T-helper 9 cell (primary cell): Measurements from ENCODE around the gene MTO1.
"Not testable (repeated sequence)": the region's sequence is repeated elsewhere in the genome, so short reads cannot be mapped to it uniquely, and the experiment has no call there.

Experiments used
- DNase-seq: peaks from one replicate; pipeline ENCODE4 v3.0.0-alpha.2; 2020

Gene MTO1

GRCh38 chr6:73534628-73535027 is 73.1 kb downstream of the MTO1 start:
- no peak for DNase-seq

- no peak for DNase-seq
Observed at GRCh38 chr6:73537677-73538076, 76.1 kb downstream of the MTO1 start.

DNA sequence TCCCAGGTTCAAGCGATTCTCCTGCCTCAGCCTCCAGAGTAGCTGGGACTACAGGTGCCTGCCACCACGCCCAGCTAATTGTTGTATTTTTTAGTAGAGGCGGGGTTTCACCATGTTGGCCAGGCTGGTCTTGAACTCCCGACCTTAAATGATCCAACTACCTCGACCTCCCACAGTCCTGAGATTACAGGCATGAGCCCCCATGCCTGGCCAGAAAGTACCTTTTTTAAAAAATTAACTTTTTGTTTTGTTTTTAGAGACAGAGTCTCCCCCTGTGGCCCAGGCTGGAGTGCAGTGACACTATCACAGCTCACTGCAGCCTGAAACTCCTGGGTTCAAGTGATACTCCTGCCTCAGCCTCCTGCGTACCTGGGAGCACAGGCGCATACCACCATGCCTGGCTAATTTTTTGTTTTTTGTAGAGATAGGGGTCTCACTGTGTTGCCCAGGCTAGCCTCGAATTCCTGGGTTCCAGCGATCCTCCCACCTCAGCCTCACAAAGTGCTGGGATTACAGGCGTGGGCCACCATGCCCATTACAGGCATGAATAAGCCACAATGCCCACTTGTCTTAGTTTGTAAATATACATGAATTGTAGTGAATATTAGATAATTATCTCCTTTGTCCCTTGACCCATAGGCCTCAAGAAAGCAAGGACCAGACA is 76.7 kb downstream of the MTO1 start:
- DNase-seq: no peak

GRCh38 chr6:73542481-73542880 is 80.9 kb downstream of the MTO1 start:
- DNase-seq: not testable (repeated sequence)

DNA sequence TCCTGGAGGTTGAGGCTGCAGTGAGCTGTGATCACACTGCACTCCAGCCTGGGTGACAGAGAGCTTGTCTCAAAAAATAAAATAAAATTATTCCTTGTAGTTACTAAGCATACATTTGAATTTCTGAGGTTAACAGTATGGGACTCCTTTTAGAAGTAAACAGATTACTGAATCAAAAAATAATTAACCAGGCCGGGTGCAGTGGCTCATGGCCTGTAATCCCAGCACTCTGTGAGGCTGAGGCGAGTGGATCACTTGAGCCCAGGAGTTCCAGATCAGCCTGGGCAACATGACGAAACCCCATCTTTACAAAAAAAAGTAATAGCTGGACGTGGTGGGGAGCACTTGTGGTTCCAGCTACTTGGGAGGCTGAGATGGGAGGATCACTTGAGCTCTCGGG is 81.4 kb downstream of the MTO1 start:
- DNase-seq: no peak

- DNase-seq: no peak
Observed at GRCh38 chr6:73547036-73547435, 85.5 kb downstream of the MTO1 start.

GRCh38 chr6:73548458-73549446 is 87.2 kb downstream of the MTO1 start:
- DNase-seq: no peak

DNA sequence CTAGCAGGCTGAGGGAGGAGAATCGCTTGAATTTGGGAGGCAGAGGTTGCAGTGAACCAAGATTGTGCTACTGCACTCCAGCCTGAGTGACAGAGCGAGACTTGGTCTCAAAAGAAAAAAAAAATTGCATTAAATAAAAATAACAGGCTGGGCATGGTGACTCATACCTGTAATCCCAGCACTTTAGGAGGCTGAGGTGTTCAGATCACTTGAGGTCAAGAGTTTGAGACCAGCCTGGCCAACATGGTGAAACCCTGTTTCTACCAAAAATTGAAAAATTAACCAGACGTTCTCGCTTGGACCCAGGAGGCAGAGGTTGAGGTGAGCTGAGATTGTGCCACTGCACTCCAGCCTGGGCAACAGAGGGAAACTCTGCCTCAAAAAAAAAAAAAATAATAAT is 89.6 kb downstream of the MTO1 start:
- DNase-seq: not testable (repeated sequence)

DNA sequence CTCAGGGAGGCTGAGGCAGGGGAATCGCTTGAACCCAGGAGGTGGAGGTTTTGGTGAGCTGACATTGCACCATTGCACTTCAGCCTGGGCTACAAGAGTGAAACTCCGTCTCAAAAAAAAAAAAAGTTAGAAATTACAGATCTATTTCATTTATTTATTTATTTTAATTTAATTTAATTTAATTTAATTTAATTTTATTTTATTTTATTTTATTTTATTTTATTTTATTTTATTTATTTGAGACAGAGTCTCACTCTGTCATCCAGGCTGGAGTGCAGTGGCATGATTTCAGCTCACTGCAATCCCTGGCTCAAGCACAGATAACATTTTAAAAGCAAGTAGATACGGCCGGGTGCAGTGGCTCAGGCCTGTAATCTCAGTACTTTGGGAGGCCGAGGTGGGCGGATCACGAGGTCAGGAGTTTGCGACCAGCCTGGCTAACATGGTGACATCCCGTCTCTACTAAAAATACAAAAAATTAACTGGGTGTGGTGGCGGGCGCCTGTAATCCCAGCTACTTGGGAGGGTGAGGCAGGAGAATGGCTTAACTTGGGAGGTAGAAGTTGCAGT is 93.9 kb downstream of the MTO1 start:
- not testable (repeated sequence) for DNase-seq

DNA sequence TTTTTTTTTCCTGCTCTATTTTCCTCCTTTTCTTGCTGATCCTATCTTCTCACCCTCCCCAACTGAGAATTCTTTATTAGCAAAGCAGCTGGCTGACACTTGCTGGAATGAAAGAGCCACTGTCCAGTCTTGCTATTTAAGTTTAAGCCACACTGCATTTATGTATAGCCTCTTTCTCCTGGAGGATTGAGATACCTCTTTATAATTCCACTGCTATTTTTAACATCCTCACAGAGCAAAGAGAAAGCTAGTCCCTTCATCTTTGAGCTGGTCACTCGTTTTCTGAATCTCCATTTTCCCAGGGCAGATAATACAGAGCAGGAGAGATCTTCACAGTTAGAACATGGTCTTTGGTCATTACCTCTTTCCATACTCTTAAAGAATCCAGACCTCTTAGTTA is 95.3 kb downstream of the MTO1 start:
- DNase-seq: no peak
